Kasumi-1 (cell line): ENCODE data around the gene AGBL1.
"Not testable (repeated sequence)": the region's sequence is repeated elsewhere in the genome, so short reads cannot be mapped to it uniquely, and the experiment has no call there.

Source experiments
- DNase-seq, 2 experiments: peaks; one replicate each; lab custom pipeline; 2025; lab: John Stamatoyannopoulos, UW

The AGBL1 gene

GRCh38 chr15:86872782-86873181, 793.1 kb downstream of the AGBL1 start:
- DNase-seq: no peak

DNA sequence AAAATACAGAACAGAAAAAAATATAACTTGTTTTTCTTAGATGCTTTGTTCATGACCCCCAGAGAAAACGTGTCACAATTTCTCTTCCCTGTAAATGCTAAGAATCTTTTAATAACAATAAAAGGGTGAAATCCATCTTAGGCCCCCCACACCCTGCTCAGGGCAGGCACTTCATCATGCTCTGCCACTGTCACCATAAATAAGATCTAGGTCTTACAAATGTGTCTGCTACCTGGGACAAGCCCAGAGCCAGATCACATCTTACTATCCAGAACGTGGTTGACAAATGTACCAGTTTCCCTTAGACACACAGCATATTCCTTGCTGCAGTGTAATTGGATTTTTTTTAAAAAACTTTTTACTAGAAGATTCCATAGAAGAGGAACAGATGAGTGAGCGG, 795.4 kb downstream of the AGBL1 start:
- DNase-seq: no peak

GRCh38 chr15:86876387-86876944, 796.8 kb downstream of the AGBL1 start:
- DNase-seq: no peak

GRCh38 chr15:86877171-86877631, 797.5 kb downstream of the AGBL1 start:
- DNase-seq: no peak

GRCh38 chr15:86878844-86879243, 799.2 kb downstream of the AGBL1 start:
- not testable (repeated sequence) for DNase-seq

DNA sequence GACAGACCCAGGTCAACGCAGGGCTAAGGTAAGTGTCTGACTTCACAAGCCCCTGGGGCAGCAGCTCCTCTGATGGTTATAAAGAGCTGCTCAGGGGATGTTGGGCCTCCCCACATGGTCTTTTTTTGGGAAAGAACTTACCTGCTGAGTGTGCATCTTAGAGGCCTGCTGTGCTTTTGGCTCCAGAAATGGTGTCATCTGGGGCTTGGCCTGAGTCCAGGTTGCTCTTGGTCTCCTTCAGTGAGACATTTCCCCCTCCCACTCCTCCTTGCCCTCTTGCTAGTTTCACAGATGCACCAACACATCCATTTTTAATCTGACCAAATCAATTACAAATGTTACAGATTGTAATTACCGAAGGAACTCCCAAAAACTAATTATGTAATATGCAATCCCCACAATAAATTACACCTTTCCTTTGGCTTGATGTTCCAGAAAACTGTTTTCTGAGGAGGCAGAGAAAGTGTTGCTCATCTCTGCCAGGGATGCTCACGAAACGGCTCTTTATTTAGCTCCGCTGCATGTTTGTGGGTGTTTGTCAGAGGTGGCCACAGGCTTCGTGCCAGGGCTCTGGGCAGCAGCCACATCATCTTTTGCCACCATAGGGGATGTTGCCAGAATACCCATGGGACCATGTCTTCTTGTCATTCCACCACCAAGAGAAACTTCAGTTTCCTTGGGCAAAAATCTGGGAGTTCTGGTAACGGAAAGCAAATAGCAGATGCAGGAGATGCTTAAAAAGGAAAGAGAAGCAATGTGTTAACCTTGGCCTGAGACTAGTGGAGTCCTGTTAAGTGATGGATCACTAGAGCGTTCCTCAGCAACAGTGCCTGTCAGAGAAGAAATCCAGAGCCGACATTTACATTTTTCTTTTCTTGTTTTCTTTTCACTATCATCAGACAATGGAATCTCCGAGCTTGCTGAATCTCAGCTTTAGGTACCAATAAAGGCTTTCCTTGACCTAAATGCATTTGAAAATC, 799.9 kb downstream of the AGBL1 start:
- DNase-seq: no peak

- no peak for DNase-seq
Observed at GRCh38 chr15:86885616-86886015, 805.9 kb downstream of the AGBL1 start.

- no peak for DNase-seq
Observed at GRCh38 chr15:86892774-86893449, 813.2 kb downstream of the AGBL1 start.

DNA sequence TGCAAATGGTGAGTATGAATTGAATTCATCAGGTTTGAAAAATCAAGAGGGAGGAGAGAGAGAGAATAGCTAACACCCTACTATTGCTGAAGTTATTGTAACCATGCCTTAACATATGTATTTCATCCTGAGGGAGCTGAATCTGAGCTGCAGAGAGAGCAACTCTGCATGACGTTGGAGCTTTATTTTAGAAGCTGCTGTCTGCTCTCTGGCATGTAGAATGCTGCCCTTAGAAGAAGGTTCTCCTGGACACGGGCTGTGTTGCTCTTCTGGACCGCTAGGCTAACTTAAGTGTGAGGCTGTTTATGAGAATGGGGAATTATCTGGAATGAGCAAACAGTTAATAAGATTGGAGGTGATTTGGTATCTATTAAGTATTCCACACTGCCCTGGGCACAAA, 814.6 kb downstream of the AGBL1 start:
- DNase-seq: no peak

GRCh38 chr15:86903642-86904421, 824.2 kb downstream of the AGBL1 start:
- no peak for DNase-seq

DNA sequence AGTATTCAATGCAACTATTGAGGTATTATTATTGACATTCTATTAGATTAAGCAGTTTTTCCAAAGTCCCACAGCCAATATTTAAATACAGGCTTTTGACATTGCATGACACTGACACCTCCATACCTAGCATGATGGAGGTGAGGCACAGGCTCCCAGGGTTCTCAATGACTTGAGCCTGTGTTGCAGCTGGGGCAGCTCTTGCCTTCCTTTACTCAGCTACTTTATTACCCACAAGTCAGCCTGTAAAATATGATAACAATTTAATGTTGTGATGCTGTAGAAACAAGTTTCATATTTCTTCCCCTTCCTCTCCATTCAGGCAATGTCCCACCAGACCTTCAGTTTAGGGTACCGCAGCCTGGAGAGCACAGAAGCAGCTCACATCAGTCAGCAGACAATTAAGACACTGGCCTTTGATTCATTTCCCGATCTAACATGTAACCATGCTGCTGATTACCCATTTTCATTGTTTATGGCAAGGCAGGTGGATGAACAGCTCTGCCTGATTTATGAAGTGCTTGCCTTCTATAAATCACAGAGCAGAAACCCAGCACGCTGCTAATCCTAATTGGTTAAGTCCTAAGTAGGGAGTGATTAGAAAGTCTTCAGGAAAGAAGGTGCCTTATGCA, 826.1 kb downstream of the AGBL1 start:
- no peak for DNase-seq

- no peak for DNase-seq
Observed at GRCh38 chr15:86906376-86906775, 826.7 kb downstream of the AGBL1 start.

DNA sequence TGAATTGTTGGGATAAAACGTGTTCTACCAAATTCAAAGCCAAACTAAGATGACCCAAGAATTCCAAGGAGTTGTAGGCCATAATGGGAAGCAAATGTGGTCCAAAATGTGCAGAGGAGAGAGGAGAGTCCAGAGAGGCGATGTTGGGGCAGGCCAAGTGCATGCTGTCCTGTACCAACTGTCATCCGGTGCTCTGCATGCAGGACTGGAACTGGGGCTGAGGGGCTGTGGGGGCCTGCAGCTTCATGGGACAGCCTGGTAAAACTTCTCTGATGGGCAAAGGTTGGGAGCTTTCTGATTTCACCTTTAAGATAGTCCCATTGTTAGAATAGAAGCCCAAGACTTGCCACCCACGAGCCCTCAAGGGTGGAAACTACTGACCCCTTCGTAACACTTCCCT, 831.4 kb downstream of the AGBL1 start:
- DNase-seq: no peak

DNA sequence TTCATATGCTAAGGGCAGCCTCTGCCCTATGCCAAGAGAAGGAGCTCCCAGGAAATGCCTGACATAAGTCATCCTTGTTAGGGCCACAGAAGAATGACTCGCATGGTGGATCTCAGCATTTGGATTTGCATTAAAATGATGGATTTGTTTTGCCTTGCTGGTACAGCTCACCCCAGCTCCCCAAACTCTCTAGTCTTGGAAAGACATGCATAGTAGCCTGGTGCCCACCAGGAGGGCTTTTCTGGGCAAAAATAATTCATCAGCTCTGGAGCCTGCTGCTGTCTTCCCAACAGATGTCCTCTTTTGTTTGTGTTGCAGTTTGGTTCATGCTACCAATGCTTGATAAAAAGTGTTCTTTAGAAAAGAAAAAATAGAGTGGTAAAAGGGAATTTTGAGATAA, 833.0 kb downstream of the AGBL1 start:
- no peak for DNase-seq

GRCh38 chr15:86915811-86916331, 836.2 kb downstream of the AGBL1 start:
- DNase-seq: peak; percentile 29 to 32

GRCh38 chr15:86916671-86917360, 837.1 kb downstream of the AGBL1 start:
- no peak for DNase-seq

DNA sequence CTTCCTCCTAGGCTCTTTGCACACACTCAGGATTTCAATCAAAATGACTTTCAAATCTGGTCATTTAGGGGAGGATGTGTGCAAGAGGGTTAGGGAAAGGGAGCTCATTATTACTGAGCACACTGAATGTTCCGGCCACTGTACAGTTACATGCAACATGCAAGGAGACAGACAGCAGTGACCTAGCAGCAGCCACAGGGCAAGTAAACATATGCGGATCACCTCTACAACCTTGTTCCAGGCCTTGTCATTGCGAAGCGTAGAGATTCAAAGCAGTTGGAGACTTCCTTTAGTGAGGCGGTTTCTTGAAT, 837.6 kb downstream of the AGBL1 start:
- DNase-seq: no peak

- DNase-seq: no peak
Observed at GRCh38 chr15:86919581-86919980, 839.9 kb downstream of the AGBL1 start.

DNA sequence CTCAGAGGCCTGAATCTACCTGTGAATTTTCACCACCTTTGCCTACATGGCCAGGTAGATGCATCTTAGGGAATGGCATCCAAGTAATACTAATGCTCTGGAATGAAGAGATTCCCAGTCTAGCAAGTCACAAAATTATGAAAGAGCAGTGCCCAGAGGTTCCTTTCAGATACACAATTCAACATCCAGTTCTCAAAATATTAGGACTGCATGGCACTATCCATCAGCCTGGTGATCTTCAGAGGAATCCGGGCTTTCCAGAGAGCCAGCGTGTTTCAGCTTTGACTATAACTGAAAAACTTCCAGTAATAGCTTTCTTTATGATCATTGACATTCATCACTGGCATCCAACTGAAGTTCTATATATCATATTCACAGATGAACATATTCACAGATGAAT, 849.8 kb downstream of the AGBL1 start:
- no peak for DNase-seq

GRCh38 chr15:86932456-86932855, 852.8 kb downstream of the AGBL1 start:
- DNase-seq: no peak

DNA sequence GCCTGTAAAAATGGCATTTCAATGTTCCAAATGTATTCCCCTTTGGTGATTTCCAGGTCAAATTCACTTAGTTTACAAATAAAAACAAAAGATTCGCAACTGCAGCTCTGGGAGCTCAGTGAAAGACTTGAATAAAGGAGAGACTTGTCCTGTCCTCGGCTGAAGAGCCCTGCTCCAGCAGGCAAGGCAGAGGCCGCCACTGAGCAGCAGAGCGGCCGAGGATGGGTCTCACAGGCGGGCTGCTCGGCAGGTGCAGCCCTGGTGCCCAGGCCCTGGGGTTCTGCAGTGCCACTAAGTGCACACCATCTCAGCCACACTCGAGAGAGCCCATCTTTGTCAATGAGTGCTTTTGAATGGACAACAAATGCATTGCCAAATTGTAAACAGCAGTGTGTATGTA, 856.2 kb downstream of the AGBL1 start:
- no peak for DNase-seq
